Measurements from ENCODE around the gene ZNF253.
"Not testable (repeated sequence)": the region's sequence is repeated elsewhere in the genome, so short reads cannot be mapped to it uniquely, and the experiment has no call there.

ZNF253 gene

GRCh38 chr19:19849056-19849455 is 16.6 kb upstream of the ZNF253 start:
- ATAC-seq, result no peak

GRCh38 chr19:19851740-19852139 is 13.9 kb upstream of the ZNF253 start:
- not testable (repeated sequence) for ATAC-seq

More at GRCh38 chr19:19849056-19849455, 16.6 kb upstream of the ZNF253 start:
- no peak for TF ChIP-seq PPARA (CRISPR knock-in tag; IDR thresholded peaks at IDR 0.05; ENCODE audit: borderline replicate concordance)
- TF ChIP-seq, protein P1, sequence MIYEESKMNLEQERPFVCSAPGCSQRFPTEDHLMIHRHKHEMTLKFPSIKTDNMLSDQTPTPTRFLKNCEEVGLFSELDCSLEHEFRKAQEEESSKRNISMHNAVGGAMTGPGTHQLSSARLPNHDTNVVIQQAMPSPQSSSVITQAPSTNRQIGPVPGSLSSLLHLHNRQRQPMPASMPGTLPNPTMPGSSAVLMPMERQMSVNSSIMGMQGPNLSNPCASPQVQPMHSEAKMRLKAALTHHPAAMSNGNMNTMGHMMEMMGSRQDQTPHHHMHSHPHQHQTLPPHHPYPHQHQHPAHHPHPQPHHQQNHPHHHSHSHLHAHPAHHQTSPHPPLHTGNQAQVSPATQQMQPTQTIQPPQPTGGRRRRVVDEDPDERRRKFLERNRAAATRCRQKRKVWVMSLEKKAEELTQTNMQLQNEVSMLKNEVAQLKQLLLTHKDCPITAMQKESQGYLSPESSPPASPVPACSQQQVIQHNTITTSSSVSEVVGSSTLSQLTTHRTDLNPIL (CRISPR knock-in tag; IDR thresholded peaks at IDR 0.05; ENCODE audit: low read depth), result no peak
- no peak for TF ChIP-seq BACH2 (CRISPR knock-in tag; IDR thresholded peaks at IDR 0.05; ENCODE audit: borderline replicate concordance)
- no peak for TF ChIP-seq ESRRG (CRISPR knock-in tag; IDR thresholded peaks at IDR 0.05)
- no peak for TF ChIP-seq ISL1 (CRISPR knock-in tag; IDR thresholded peaks at IDR 0.05)
- no peak for TF ChIP-seq TCF4 (CRISPR knock-in tag; IDR thresholded peaks at IDR 0.05; ENCODE audit: borderline replicate concordance)
- no peak for TF ChIP-seq ZC3H10 (CRISPR knock-in tag; IDR thresholded peaks at IDR 0.05)
- TF ChIP-seq, protein P2, sequence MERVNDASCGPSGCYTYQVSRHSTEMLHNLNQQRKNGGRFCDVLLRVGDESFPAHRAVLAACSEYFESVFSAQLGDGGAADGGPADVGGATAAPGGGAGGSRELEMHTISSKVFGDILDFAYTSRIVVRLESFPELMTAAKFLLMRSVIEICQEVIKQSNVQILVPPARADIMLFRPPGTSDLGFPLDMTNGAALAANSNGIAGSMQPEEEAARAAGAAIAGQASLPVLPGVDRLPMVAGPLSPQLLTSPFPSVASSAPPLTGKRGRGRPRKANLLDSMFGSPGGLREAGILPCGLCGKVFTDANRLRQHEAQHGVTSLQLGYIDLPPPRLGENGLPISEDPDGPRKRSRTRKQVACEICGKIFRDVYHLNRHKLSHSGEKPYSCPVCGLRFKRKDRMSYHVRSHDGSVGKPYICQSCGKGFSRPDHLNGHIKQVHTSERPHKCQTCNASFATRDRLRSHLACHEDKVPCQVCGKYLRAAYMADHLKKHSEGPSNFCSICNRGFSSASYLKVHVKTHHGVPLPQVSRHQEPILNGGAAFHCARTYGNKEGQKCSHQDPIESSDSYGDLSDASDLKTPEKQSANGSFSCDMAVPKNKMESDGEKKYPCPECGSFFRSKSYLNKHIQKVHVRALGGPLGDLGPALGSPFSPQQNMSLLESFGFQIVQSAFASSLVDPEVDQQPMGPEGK (CRISPR knock-in tag; IDR thresholded peaks at IDR 0.05; ENCODE audit: borderline replicate concordance), result no peak
- no peak for TF ChIP-seq SNAI2 (CRISPR knock-in tag; IDR thresholded peaks at IDR 0.05)
- TF ChIP-seq, protein P3, sequence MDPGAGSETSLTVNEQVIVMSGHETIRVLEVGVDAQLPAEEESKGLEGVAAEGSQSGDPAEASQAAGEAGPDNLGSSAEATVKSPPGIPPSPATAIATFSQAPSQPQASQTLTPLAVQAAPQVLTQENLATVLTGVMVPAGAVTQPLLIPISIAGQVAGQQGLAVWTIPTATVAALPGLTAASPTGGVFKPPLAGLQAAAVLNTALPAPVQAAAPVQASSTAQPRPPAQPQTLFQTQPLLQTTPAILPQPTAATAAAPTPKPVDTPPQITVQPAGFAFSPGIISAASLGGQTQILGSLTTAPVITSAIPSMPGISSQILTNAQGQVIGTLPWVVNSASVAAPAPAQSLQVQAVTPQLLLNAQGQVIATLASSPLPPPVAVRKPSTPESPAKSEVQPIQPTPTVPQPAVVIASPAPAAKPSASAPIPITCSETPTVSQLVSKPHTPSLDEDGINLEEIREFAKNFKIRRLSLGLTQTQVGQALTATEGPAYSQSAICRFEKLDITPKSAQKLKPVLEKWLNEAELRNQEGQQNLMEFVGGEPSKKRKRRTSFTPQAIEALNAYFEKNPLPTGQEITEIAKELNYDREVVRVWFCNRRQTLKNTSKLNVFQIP (CRISPR knock-in tag; IDR thresholded peaks at IDR 0.05; ENCODE audit: borderline replicate concordance, low read depth), result no peak
- TF ChIP-seq, protein P4, sequence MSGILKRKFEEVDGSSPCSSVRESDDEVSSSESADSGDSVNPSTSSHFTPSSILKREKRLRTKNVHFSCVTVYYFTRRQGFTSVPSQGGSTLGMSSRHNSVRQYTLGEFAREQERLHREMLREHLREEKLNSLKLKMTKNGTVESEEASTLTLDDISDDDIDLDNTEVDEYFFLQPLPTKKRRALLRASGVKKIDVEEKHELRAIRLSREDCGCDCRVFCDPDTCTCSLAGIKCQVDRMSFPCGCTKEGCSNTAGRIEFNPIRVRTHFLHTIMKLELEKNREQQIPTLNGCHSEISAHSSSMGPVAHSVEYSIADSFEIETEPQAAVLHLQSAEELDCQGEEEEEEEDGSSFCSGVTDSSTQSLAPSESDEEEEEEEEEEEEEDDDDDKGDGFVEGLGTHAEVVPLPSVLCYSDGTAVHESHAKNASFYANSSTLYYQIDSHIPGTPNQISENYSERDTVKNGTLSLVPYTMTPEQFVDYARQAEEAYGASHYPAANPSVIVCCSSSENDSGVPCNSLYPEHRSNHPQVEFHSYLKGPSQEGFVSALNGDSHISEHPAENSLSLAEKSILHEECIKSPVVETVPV (CRISPR knock-in tag; IDR thresholded peaks at IDR 0.05), result no peak

GRCh38 chr19:19858751-19859150 is 6.9 kb upstream of the ZNF253 start:
- ATAC-seq, result no peak
- TF ChIP-seq ZNF70 (CRISPR knock-in tag; IDR thresholded peaks at IDR 0.05), result no peak

DNA sequence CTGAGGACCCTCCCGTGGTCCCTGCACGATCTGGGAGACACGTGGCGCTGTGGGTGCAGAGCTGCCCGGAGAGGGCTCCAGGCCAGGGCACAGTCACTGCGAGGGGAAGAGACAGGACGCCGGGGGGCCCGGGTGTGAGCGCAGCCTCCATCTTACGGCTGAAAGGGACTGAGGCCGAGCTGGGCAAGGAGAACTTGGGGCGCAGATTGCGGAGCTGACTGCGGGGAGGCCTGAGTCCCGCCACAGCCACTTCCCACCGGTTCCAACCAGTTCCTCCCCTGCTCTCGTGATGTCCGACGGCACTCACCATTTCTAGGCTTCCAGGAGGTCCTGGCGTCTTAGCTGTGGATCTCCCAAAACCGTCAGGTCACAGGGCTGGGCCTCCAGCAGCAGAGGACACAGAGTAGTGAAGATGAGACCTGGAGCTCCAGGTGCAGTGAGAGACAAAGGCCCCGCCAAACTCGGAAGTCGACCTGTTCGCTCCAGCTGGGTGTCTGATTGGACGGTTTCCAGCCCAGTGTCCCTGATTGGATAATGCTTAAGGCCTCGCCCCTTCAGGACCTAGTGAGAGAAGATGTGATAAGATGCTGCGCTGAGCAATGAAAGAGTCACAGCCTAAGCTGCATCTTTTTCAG is 4.8 kb upstream of the ZNF253 start:
- no peak for TF ChIP-seq BACH2 (CRISPR knock-in tag; IDR thresholded peaks at IDR 0.05; ENCODE audit: borderline replicate concordance)
- no peak for TF ChIP-seq ZNF70 (CRISPR knock-in tag; IDR thresholded peaks at IDR 0.05)
- TF ChIP-seq, protein P5, sequence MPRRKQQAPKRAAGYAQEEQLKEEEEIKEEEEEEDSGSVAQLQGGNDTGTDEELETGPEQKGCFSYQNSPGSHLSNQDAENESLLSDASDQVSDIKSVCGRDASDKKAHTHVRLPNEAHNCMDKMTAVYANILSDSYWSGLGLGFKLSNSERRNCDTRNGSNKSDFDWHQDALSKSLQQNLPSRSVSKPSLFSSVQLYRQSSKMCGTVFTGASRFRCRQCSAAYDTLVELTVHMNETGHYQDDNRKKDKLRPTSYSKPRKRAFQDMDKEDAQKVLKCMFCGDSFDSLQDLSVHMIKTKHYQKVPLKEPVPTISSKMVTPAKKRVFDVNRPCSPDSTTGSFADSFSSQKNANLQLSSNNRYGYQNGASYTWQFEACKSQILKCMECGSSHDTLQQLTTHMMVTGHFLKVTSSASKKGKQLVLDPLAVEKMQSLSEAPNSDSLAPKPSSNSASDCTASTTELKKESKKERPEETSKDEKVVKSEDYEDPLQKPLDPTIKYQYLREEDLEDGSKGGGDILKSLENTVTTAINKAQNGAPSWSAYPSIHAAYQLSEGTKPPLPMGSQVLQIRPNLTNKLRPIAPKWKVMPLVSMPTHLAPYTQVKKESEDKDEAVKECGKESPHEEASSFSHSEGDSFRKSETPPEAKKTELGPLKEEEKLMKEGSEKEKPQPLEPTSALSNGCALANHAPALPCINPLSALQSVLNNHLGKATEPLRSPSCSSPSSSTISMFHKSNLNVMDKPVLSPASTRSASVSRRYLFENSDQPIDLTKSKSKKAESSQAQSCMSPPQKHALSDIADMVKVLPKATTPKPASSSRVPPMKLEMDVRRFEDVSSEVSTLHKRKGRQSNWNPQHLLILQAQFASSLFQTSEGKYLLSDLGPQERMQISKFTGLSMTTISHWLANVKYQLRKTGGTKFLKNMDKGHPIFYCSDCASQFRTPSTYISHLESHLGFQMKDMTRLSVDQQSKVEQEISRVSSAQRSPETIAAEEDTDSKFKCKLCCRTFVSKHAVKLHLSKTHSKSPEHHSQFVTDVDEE (CRISPR knock-in tag; IDR thresholded peaks at IDR 0.05), result no peak
- TF ChIP-seq ARNTL (CRISPR knock-in tag; IDR thresholded peaks at IDR 0.05; ENCODE audit: borderline replicate concordance, low read depth), result no peak
- no peak for TF ChIP-seq ZFP30 (CRISPR knock-in tag; IDR thresholded peaks at IDR 0.05)
- TF ChIP-seq RARB (CRISPR knock-in tag; IDR thresholded peaks at IDR 0.05), result no peak
- TF ChIP-seq ZNF565 (CRISPR knock-in tag; conservative IDR thresholded peaks at IDR 0.05; ENCODE audit: low read depth), result no peak
- no peak for TF ChIP-seq ISL1 (CRISPR knock-in tag; IDR thresholded peaks at IDR 0.05)
- TF ChIP-seq CSDC2 (CRISPR knock-in tag; IDR thresholded peaks at IDR 0.05), result no peak
- no peak for ATAC-seq

Measured in SK-N-SH treated with all-trans-retinoic acid at 6 μM for 48 hours (cell line).